Fibroblast of lung (primary cell): ENCODE measurements around the gene IGHMBP2.

ENCODE experiments used
- EZH2 ChIP-seq: IDR thresholded peaks from 2 replicates; pipeline ENCODE4 v1.5.1; 2012; ENCODE audit warnings: low read length, control low read depth, mild to moderate bottlenecking; ENCODE audit errors: missing control alignments
- TF ChIP-seq, protein P1 (sequence below), 2 donors: IDR thresholded peaks in 1 of 2; conservative IDR thresholded peaks in 1 of 2; 1 replicate in 1 of 2; 2 replicates in 1 of 2; pipeline ENCODE4 v1.5.1; 2011 to 2012; ENCODE audit warnings: low read length in 2 of 2, control low read depth in 1 of 2, inconsistent platforms in 1 of 2, low read depth in 1 of 2, mild to moderate bottlenecking in 1 of 2

DNA sequence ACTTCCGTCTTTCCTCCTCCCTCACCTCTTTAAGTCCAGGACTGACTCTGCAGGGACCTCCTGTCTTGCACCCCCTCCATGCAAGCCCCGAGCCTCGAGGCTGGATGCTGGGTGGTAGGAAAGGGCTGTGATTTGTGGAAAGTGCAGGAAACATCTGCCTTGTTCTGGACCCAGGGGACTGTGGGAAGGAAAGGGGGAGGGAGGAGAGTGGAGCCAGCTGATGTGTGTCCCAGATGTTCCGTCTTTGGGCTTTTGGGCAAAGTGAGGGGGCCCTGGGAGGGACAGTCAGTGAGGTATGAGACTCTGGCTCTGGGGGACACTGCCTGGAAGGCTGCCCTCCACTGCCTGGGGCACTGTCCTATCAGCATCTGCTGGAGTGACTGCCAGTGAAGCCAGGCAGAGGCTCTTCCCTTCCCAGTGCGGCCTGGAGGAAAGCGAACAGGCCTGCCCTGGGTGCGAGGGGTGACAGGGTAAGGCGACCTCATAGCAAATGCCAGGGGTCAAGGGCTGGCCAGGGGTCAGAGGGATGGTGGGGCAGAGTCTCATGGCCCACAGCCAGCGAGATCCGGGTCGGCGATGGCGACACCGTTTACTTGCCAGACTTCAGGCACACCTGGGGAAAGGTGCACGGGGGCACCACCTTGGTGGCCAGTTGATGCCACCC lies 75.4 kb downstream of the IGHMBP2 start:
- TF ChIP-seq, protein P1, sequence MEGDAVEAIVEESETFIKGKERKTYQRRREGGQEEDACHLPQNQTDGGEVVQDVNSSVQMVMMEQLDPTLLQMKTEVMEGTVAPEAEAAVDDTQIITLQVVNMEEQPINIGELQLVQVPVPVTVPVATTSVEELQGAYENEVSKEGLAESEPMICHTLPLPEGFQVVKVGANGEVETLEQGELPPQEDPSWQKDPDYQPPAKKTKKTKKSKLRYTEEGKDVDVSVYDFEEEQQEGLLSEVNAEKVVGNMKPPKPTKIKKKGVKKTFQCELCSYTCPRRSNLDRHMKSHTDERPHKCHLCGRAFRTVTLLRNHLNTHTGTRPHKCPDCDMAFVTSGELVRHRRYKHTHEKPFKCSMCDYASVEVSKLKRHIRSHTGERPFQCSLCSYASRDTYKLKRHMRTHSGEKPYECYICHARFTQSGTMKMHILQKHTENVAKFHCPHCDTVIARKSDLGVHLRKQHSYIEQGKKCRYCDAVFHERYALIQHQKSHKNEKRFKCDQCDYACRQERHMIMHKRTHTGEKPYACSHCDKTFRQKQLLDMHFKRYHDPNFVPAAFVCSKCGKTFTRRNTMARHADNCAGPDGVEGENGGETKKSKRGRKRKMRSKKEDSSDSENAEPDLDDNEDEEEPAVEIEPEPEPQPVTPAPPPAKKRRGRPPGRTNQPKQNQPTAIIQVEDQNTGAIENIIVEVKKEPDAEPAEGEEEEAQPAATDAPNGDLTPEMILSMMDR (conservative IDR thresholded peaks at IDR 0.05 in 1 of 2, IDR thresholded peaks at IDR 0.05 in 1 of 2; ENCODE audit: low read depth in 1 of 2, low read length in 2 of 2): no peak
- no peak for TF ChIP-seq EZH2
